ENCODE data around the gene CD177.
A peak's percentile ranks its signal among the peaks of the same experiment; 100 is the strongest.
"Not testable (repeated sequence)": the region's sequence is repeated elsewhere in the genome, so short reads cannot be mapped to it uniquely, and the experiment has no call there.

CD177 gene

GRCh38 chr19:43332058-43332922 is 21.2 kb upstream of the CD177 start:
- no peak for DNase-seq

GRCh38 chr19:43336508-43336907 is 17.0 kb upstream of the CD177 start:
- DNase-seq: not testable (repeated sequence)

GRCh38 chr19:43337737-43338136 is 15.7 kb upstream of the CD177 start:
- no peak for DNase-seq

GRCh38 chr19:43338530-43338929 is 15.0 kb upstream of the CD177 start:
- no peak for DNase-seq

- DNase-seq: not testable (repeated sequence)
Observed at GRCh38 chr19:43339243-43339930, 14.1 kb upstream of the CD177 start.

GRCh38 chr19:43340101-43340500 is 13.4 kb upstream of the CD177 start:
- not testable (repeated sequence) for DNase-seq

- DNase-seq: not testable (repeated sequence)
Observed at GRCh38 chr19:43341098-43341497, 12.4 kb upstream of the CD177 start.

GRCh38 chr19:43342104-43342503 is 11.4 kb upstream of the CD177 start:
- DNase-seq: peak; percentile 84

- not testable (repeated sequence) for DNase-seq
Observed at GRCh38 chr19:43344347-43344925, 9.1 kb upstream of the CD177 start.

- DNase-seq: not testable (repeated sequence)
Observed at GRCh38 chr19:43349813-43350212, 3.7 kb upstream of the CD177 start.

GRCh38 chr19:43351998-43352746 is 1.3 kb upstream of the CD177 start:
- DNase-seq: no peak

- DNase-seq: no peak
Observed at GRCh38 chr19:43354305-43354627, 780 bp downstream of the CD177 start.

- DNase-seq: not testable (repeated sequence)
Observed at GRCh38 chr19:43356749-43357148, 3.3 kb downstream of the CD177 start.

- no peak for DNase-seq
Observed at GRCh38 chr19:43362179-43362578, 8.7 kb downstream of the CD177 start.

GRCh38 chr19:43362745-43363144 is 9.3 kb downstream of the CD177 start:
- no peak for DNase-seq

- DNase-seq: not testable (repeated sequence)
Observed at GRCh38 chr19:43365677-43366076, 12.2 kb downstream of the CD177 start.

- no peak for DNase-seq
Observed at GRCh38 chr19:43367822-43368221, 14.3 kb downstream of the CD177 start.

- DNase-seq: not testable (repeated sequence)
Observed at GRCh38 chr19:43368897-43369296, 15.4 kb downstream of the CD177 start.

GRCh38 chr19:43371909-43372308 is 18.4 kb downstream of the CD177 start:
- no peak for DNase-seq

- DNase-seq: no peak
Observed at GRCh38 chr19:43372462-43372861, 19.0 kb downstream of the CD177 start.

GRCh38 chr19:43377624-43378023 is 24.1 kb downstream of the CD177 start:
- not testable (repeated sequence) for DNase-seq

- DNase-seq: no peak
Observed at GRCh38 chr19:43380008-43380407, 26.5 kb downstream of the CD177 start.

GRCh38 chr19:43380771-43381386 is 27.4 kb downstream of the CD177 start:
- DNase-seq: no peak
